GM20000 (cell line): Measurements from ENCODE around the gene C1QTNF6.

Source experiments
- DNase-seq: peaks from one replicate; pipeline ENCODE4 v3.0.0; 2012; ENCODE audit warnings: low spot score
- TF ChIP-seq, protein P1 (sequence below): IDR thresholded peaks from 2 replicates; pipeline ENCODE4 v1.5.1; 2012; ENCODE audit warnings: mild to moderate bottlenecking, control low read depth; ENCODE audit errors: extremely low read depth, missing control alignments

Gene C1QTNF6

GRCh38 chr22:37179622-37180420, 8.2 kb downstream of the C1QTNF6 start:
- TF ChIP-seq, protein P1, sequence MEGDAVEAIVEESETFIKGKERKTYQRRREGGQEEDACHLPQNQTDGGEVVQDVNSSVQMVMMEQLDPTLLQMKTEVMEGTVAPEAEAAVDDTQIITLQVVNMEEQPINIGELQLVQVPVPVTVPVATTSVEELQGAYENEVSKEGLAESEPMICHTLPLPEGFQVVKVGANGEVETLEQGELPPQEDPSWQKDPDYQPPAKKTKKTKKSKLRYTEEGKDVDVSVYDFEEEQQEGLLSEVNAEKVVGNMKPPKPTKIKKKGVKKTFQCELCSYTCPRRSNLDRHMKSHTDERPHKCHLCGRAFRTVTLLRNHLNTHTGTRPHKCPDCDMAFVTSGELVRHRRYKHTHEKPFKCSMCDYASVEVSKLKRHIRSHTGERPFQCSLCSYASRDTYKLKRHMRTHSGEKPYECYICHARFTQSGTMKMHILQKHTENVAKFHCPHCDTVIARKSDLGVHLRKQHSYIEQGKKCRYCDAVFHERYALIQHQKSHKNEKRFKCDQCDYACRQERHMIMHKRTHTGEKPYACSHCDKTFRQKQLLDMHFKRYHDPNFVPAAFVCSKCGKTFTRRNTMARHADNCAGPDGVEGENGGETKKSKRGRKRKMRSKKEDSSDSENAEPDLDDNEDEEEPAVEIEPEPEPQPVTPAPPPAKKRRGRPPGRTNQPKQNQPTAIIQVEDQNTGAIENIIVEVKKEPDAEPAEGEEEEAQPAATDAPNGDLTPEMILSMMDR, result no peak
- DNase-seq, result no peak

DNA sequence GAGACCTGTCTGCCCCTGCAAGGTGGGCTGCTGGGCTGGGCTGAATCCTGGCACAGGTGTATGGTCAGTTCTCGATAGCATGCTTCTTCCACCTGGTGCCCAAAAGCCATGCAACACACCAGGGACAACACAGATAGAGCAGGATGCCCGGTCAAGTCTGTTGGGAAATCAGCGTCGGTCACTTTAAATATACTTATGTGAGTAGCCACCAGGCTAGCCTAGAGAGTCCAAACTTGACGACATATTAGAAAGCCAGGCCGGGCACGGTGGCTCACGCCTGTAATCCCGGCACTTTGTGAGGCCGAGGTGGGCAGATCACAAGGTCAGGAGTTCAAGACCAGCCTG, 8.9 kb downstream of the C1QTNF6 start:
- TF ChIP-seq, protein P1, result no peak

DNA sequence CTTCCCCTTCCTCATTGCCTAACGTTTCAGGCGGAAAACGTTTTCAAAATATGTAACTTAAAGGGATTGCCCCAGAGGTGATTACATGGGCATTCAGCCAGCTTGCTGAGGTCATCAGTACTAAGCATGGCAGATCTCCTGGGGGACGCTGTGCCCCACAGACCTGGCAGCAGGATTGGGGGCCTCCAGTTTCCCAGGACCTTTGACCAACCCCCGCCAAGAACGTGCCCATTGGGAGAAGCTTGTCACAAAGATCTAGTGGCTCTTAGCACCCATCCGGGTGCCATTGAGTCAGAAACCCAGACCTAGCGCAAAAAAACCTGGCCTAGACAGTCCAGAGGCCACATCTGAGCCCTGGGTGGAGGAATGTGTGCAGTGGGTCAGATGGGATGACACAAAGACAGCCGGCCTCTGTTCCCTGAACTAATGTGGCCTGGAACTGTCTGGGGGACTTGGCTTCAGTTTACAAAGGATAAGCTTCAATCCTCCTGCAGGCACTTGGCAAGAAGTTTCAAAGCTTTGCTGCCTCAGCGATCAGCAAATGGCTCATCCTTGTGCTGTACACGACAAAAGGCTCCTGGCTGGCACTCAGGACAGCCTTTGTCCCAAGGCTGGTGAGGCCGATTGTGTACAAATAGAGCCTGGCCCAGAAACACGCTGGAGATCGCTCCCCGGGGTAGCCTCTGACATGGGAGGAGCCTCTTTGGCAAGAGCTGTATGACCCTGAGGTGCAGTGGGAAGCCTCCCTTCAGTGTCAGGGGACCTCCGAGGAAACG, 9.5 kb downstream of the C1QTNF6 start:
- TF ChIP-seq, protein P1, result no peak
- no peak for DNase-seq

More for the DNA sequence above, 8.9 kb downstream of the C1QTNF6 start:
- DNase-seq, result no peak

DNA sequence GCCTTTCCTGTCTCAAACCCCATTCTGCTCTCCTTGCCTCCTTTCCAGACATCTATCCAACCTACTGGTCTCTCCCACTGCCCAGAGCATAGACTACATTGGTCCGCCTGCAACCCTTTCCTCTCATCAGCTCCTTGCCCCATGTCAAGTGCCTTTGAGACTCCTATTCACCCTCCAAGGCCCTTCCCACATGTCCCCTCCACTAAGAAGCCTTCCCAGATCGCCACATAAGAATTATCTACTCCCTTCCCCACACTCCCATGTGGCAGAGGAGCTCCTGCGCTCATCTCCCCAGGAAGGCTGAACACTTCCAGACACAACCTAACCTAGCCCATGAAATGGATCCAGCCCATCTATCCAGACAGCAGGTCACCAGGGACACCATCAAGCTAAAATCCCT, 10.3 kb downstream of the C1QTNF6 start:
- TF ChIP-seq, protein P1, result no peak
- no peak for DNase-seq

DNA sequence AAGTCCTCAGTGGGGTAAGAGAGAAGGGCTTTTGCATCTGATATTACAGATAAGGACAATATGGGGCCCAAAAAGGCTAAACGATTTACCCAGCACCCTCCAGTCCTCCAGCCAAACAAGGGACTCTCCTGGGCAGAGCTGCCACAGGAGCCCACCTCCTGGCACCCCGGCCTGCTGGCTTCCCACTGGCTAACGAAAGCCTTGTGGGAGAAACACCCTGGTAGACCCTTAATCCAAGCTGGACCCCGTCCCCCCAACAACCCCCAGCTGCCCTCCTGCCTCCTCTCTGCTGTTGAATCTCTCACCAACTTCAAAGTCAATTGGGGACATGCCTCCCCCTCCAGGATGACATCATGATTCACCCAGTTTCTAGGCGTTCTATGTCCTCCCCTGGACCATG, 10.8 kb downstream of the C1QTNF6 start:
- no peak for DNase-seq
- TF ChIP-seq, protein P1, result no peak

GRCh38 chr22:37176464-37177061, 11.5 kb downstream of the C1QTNF6 start:
- TF ChIP-seq, protein P1, result no peak
- DNase-seq, result no peak
